GM12878 (cell line): ENCODE measurements around the gene DEFB115. TPM values are rescaled to one million over a fixed set of nuclear protein-coding genes. Genes with fewer than 3 reads are reported as not detected.
A peak's percentile ranks its signal among the peaks of the same experiment; 100 is the strongest.

Experiments
- ATAC-seq: fragments of 200-7000 bp; cut with Tn5 transposase; 3 replicates; pipeline ENCODE4 v1.9.1; 2020; ENCODE audit warnings: mild to moderate bottlenecking, moderate library complexity
- BruUV-seq: library from RNA; stranded (reverse); fragments of 400-500 nt; replicated peaks from 2 replicates; lab custom pipeline; 2021; lab: Mats Ljungman, UMichigan
- CTCF ChIA-PET: fragments of 300-600 bp; sonication (Branson Sonifier 250); formaldehyde crosslinking; extraction: SDS; loops from one replicate; lab custom pipeline; 2021; ENCODE audit warnings: inconsistent platforms; lab: Yijun Ruan, JAX
- POLR2A ChIA-PET: fragments of 350-600 bp; formaldehyde crosslinking; extraction: SDS; loops from one replicate; lab custom pipeline; 2021; ENCODE audit warnings: inconsistent platforms; lab: Charles Lee
- RAD21 ChIA-PET: fragments of 300-600 bp; sonication (Branson Sonifier 250); formaldehyde crosslinking; loops from one replicate; lab custom pipeline; 2023; ENCODE audit warnings: antibody characterized with exemption; ENCODE audit not compliant: unreplicated experiment; lab: Charles Lee
- SMC1A ChIA-PET: fragments of 300-600 bp; sonication (Branson Sonifier 250); formaldehyde crosslinking; loops from one replicate; lab custom pipeline; 2023; ENCODE audit not compliant: unreplicated experiment, uncharacterized antibody; lab: Charles Lee
- DNase-seq: peaks from one replicate; pipeline ENCODE4 v3.0.0-alpha.2; 2011; ENCODE audit warnings: low read depth, low spot score
- FAIRE-seq: peaks from 3 replicates; lab custom pipeline; 2011; peaks lifted over from hg19 to GRCh38; lab: Jason Lieb, UNC
- H2AFZ ChIP-seq: 2 replicates; pipeline ENCODE4 v1.6.0; 2011; ENCODE audit warnings: low read depth, low read length, control low read depth; ENCODE audit not compliant: control insufficient read depth
- H3K27ac ChIP-seq: 2 replicates; pipeline ENCODE4 v1.5.1; 2011; ENCODE audit warnings: control low read depth; ENCODE audit not compliant: control insufficient read depth, insufficient read depth
- H3K27me3 ChIP-seq, 2 experiments: replicated peaks in 1 of 2; 2 replicates each; pipeline versions ENCODE4 v1.6.0 to v1.6.1; 2011; ENCODE audit warnings: low read length in 1 of 2; ENCODE audit not compliant: control insufficient read depth in 2 of 2, insufficient read depth in 2 of 2
- H3K36me3 ChIP-seq, 2 experiments: 2 replicates each; pipeline ENCODE4 v1.5.1; 2011; ENCODE audit warnings: low read length in 1 of 2; ENCODE audit not compliant: control insufficient read depth in 2 of 2, insufficient read depth in 2 of 2
- H3K4me1 ChIP-seq: 2 replicates; pipeline ENCODE4 v1.6.1; 2011; ENCODE audit warnings: mild to moderate bottlenecking, low read length, moderate library complexity, mixed read lengths; ENCODE audit not compliant: control insufficient read depth, insufficient read depth
- H3K4me2 ChIP-seq: 2 replicates; pipeline ENCODE4 v1.6.0; 2011; ENCODE audit warnings: control low read depth; ENCODE audit not compliant: control insufficient read depth, insufficient read depth
- H3K4me3 ChIP-seq: fragments of 200-600 bp; sonication (generic); 2 replicates; pipeline ENCODE4 v1.5.1; 2016
- H3K79me2 ChIP-seq: 2 replicates; pipeline ENCODE4 v1.6.0; 2011; ENCODE audit warnings: low read length; ENCODE audit not compliant: control insufficient read depth, insufficient read depth
- H3K9ac ChIP-seq: 2 replicates; pipeline ENCODE4 v1.8.0; 2011; ENCODE audit warnings: low read length, control low read depth, mixed read lengths; ENCODE audit not compliant: control insufficient read depth, insufficient read depth
- H3K9me3 ChIP-seq: replicated peaks from 3 replicates; pipeline ENCODE4 v1.5.1; 2011; ENCODE audit warnings: mild to moderate bottlenecking, low read length; ENCODE audit not compliant: control insufficient read depth, insufficient read depth
- H4K20me1 ChIP-seq: 2 replicates; pipeline ENCODE4 v1.6.0; 2011; ENCODE audit not compliant: control insufficient read depth, insufficient read depth
- BCL3 ChIP-seq: IDR thresholded peaks from 2 replicates; pipeline ENCODE4 v1.6.1; 2011; ENCODE audit warnings: borderline replicate concordance, low read depth, mild to moderate bottlenecking, moderate library complexity, low read length; ENCODE audit not compliant: insufficient read depth, poor library complexity, severe bottlenecking
- BHLHE40 ChIP-seq, 2 experiments: fragments of 450-650 bp in 1 of 2; IDR thresholded peaks; 2 replicates each; pipeline ENCODE4 v1.6.1; 2011 to 2017; ENCODE audit warnings: low read depth in 2 of 2, borderline replicate concordance in 1 of 2, improper control_type of control experiment in 1 of 2, low read length in 1 of 2, mild to moderate bottlenecking in 1 of 2
- CBX5 ChIP-seq: sonication (generic); IDR thresholded peaks from 2 replicates; pipeline ENCODE4 v1.6.1; 2016; ENCODE audit warnings: low read depth, moderate library complexity, mild to moderate bottlenecking, inconsistent platforms
- CEBPB ChIP-seq, 2 experiments: fragments of 150-350 bp in 1 of 2; IDR thresholded peaks; 2 replicates each; pipeline ENCODE4 v1.6.1; 2012 to 2014; ENCODE audit warnings: low read depth in 2 of 2, low read length in 2 of 2, borderline replicate concordance in 1 of 2, inconsistent platforms in 1 of 2
- E4F1 ChIP-seq: fragments of 450-650 bp; IDR thresholded peaks from 2 replicates; pipeline ENCODE4 v1.6.1; 2018; ENCODE audit warnings: borderline replicate concordance, mild to moderate bottlenecking; ENCODE audit not compliant: partially characterized antibody
- FOXM1 ChIP-seq: IDR thresholded peaks from 2 replicates; pipeline ENCODE4 v1.6.1; 2012; ENCODE audit warnings: low read depth, mild to moderate bottlenecking, inconsistent platforms, low read length, moderate library complexity
- HCFC1 ChIP-seq: fragments of 150-350 bp; IDR thresholded peaks from 2 replicates; pipeline ENCODE4 v1.6.1; 2014; ENCODE audit warnings: low read length
- HDAC6 ChIP-seq: fragments of 200-600 bp; sonication (generic); IDR thresholded peaks from one replicate; pipeline ENCODE4 v1.8.0; 2017; ENCODE audit warnings: antibody characterized with exemption; ENCODE audit not compliant: unreplicated experiment
- KAT2A ChIP-seq: conservative IDR thresholded peaks from 2 replicates; pipeline ENCODE4 v1.6.1; 2011; ENCODE audit warnings: low read depth, low read length; ENCODE audit not compliant: control insufficient read depth
- KDM1A ChIP-seq: fragments of 200-600 bp; sonication (generic); IDR thresholded peaks from 2 replicates; pipeline ENCODE4 v1.6.1; 2016; ENCODE audit warnings: borderline replicate concordance
- MYC ChIP-seq: IDR thresholded peaks from 2 replicates; pipeline ENCODE4 v1.6.1; 2011; ENCODE audit warnings: mild to moderate bottlenecking, low read length, moderate library complexity, inconsistent platforms; ENCODE audit not compliant: insufficient read depth, insufficient replicate concordance, insufficient read length, severe bottlenecking
- RAD21 ChIP-seq: IDR thresholded peaks from 2 replicates; pipeline ENCODE4 v1.6.1; 2011; ENCODE audit warnings: mild to moderate bottlenecking, low read depth, low read length, moderate library complexity; ENCODE audit not compliant: insufficient read depth
- SUZ12 ChIP-seq: fragments of 200-600 bp; sonication (generic); IDR thresholded peaks from one replicate; pipeline ENCODE4 v1.6.1; 2018; ENCODE audit warnings: antibody characterized with exemption, mild to moderate bottlenecking; ENCODE audit not compliant: unreplicated experiment
- USF1 ChIP-seq: IDR thresholded peaks from 2 replicates; pipeline ENCODE4 v1.6.1; 2011; ENCODE audit warnings: borderline replicate concordance, low read depth, mild to moderate bottlenecking, moderate library complexity, mixed read lengths, low read length; ENCODE audit not compliant: insufficient read depth; ENCODE audit errors: extremely low read length
- ZBTB33 ChIP-seq: fragments of 450-650 bp; IDR thresholded peaks from 2 replicates; pipeline ENCODE4 v1.6.1; 2017; ENCODE audit warnings: mild to moderate bottlenecking
- WGBS: methylation state at CpG from one replicate; pipeline ENCODE4 v1.1.6; 2016; ENCODE audit warnings: low lambda C conversion rate; ENCODE audit not compliant: insufficient replicate concordance, insufficient coverage; ENCODE audit errors: missing lambda C conversion rate; 5-methylcytosine and 5-hydroxymethylcytosine counted together
- in situ Hi-C: fragments of 300-500 bp; cut with MboI; formaldehyde crosslinking; loops from 9 replicates; pipeline ENCODE4 v1.14.3; 2018; ENCODE audit warnings: mixed read lengths
- intact Hi-C: fragments of 100-400 bp; cut with micrococcal nuclease; formaldehyde crosslinking; loops from one replicate; pipeline ENCODE4 v1.14.2; 2022; ENCODE audit not compliant: unreplicated experiment
- polyA plus RNA-seq, 11 experiments: library from polyadenylated mRNA; depleted of rRNA in 4 of 11; unstranded in 6 of 11; stranded (reverse) in 5 of 11; fragments of >200 nt; fragmentation: Nextera tagmentation in 4 of 11; fragmentation: Illumina TruSeq in 1 of 11; extraction: Ambion mirVana in 4 of 11; extraction: Trizol in 1 of 11; gene quantifications; 1 replicate in 1 of 11; 2 replicates in 10 of 11; pipeline versions ENCODE4 v1.2.1 to v1.2.3, GENCODE V29; 2011 to 2016; ENCODE audit warnings: inconsistent platforms in 2 of 11, missing spikeins in 2 of 11, low read depth in 1 of 11
- total RNA-seq, 4 experiments: library from RNA; depleted of rRNA in 3 of 4; stranded (reverse); fragments of >200 nt in 3 of 4; fragmentation: Illumina TruSeq in 1 of 4; extraction: Trizol in 1 of 4; gene quantifications; 2 replicates each; pipeline versions ENCODE4 v1.2.1 to v1.2.3, GENCODE V29; 2013 to 2021

Gene DEFB115
- total and polyA plus RNA-seq, 10 of the 15 experiments (the other 5 are each of a cell fraction or from before 2014, with no cell fraction given) = not detected

GRCh38 chr20:31260326-31260932 lies 3.0 kb downstream of the DEFB115 start (continued):
- TF ChIP-seq RAD21 (peak; percentile 41), USF1 (no peak), E4F1 (no peak), HDAC6 (no peak)

GRCh38 chr20:31274441-31274840 lies 17.0 kb downstream of the DEFB115 start:
- ChIA-PET RAD21 (no interaction called here), SMC1A (no interaction called here), POLR2A (no interaction called here), CTCF (no interaction called here)
- no peak overlapping the region for H3K4me2 ChIP-seq
- WGBS = 62% methylated on average over 20 of the region's 20 CpGs
- no peak overlapping the region for H2AFZ ChIP-seq
- H3K4me1 ChIP-seq = no peaks in the 10 kb centered on the region
- no peaks in the 10 kb centered on the region for H4K20me1 ChIP-seq
- FAIRE-seq (no peak), DNase-seq (no peak), ATAC-seq (no peak)
- no peak overlapping the region for H3K9ac ChIP-seq
- H3K27me3 ChIP-seq = no peaks in the 10 kb centered on the region
- H3K27ac ChIP-seq = no peak overlapping the region
- intact Hi-C loops = no loop called here
- BruUV-seq = no TSS peak
- no peak overlapping the region for H3K4me3 ChIP-seq
- no peaks in the 10 kb centered on the region; the same call in 2 of the 3 replicates for H3K9me3 ChIP-seq
- H3K79me2 ChIP-seq = no peaks in the 10 kb centered on the region
- in situ Hi-C loops = no loop called here
- no peaks in the 10 kb centered on the region for H3K36me3 ChIP-seq
- TF ChIP-seq BCL3 = no peak
- no peak for TF ChIP-seq HCFC1
- TF ChIP-seq FOXM1 = no peak
- no peak for TF ChIP-seq CEBPB (IDR thresholded peaks at IDR 0.05; ENCODE audit: borderline replicate concordance in 1 of 2, low read depth in 2 of 2, low read length in 2 of 2)
- no peak for TF ChIP-seq BHLHE40 (IDR thresholded peaks at IDR 0.05; ENCODE audit: borderline replicate concordance in 1 of 2, low read depth in 2 of 2, low read length in 1 of 2)
- TF ChIP-seq CBX5 = no peak
- no peak for TF ChIP-seq MYC
- no peak for TF ChIP-seq KAT2A
- TF ChIP-seq ZBTB33 = no peak
- TF ChIP-seq KDM1A = no peak
- TF ChIP-seq SUZ12 = no peak
